Gastrocnemius medialis (tissue), 4 donors: Measurements from ENCODE around the gene RASL11B.

Experiments used
- POLR2A ChIP-seq, 2 donors: fragments of 450-650 bp; IDR thresholded peaks; one replicate each; pipeline ENCODE4 v1.6.1; 2017; ENCODE audit warnings: antibody characterized with exemption in 2 of 2, mild to moderate bottlenecking in 2 of 2, moderate library complexity in 2 of 2
- TF ChIP-seq, protein P1 (sequence below), 5 experiments: fragments of 450-650 bp in 3 of 5; fragments of 200-600 bp in 2 of 5; sonication (generic) in 2 of 5; IDR thresholded peaks in 4 of 5; conservative IDR thresholded peaks in 1 of 5; 1 replicate in 4 of 5; 2 replicates in 1 of 5; pipeline ENCODE4 v1.5.1; 2016 to 2019; ENCODE audit warnings: antibody characterized with exemption in 5 of 5, mild to moderate bottlenecking in 3 of 5, moderate library complexity in 3 of 5

GRCh38 chr4:52894443-52894842 is 32.3 kb downstream of the RASL11B start:
- TF ChIP-seq, protein P1, sequence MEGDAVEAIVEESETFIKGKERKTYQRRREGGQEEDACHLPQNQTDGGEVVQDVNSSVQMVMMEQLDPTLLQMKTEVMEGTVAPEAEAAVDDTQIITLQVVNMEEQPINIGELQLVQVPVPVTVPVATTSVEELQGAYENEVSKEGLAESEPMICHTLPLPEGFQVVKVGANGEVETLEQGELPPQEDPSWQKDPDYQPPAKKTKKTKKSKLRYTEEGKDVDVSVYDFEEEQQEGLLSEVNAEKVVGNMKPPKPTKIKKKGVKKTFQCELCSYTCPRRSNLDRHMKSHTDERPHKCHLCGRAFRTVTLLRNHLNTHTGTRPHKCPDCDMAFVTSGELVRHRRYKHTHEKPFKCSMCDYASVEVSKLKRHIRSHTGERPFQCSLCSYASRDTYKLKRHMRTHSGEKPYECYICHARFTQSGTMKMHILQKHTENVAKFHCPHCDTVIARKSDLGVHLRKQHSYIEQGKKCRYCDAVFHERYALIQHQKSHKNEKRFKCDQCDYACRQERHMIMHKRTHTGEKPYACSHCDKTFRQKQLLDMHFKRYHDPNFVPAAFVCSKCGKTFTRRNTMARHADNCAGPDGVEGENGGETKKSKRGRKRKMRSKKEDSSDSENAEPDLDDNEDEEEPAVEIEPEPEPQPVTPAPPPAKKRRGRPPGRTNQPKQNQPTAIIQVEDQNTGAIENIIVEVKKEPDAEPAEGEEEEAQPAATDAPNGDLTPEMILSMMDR (IDR thresholded peaks at IDR 0.05 in 4 of 5, conservative IDR thresholded peaks at IDR 0.05 in 1 of 5) = no peak
- no peak for TF ChIP-seq POLR2A (IDR thresholded peaks at IDR 0.05)
